GM19023 (cell line): ENCODE results near the gene GRWD1.
A peak's percentile ranks its signal among the peaks of the same experiment; 100 is the strongest.

Source experiments
- ATAC-seq: cut with Tn5 transposase; IDR thresholded peaks from one replicate; pipeline ENCODE4 v1.9.1; 2021; ENCODE audit warnings: mild to moderate bottlenecking, moderate library complexity; ENCODE audit not compliant: unreplicated experiment

GRWD1 gene

DNA sequence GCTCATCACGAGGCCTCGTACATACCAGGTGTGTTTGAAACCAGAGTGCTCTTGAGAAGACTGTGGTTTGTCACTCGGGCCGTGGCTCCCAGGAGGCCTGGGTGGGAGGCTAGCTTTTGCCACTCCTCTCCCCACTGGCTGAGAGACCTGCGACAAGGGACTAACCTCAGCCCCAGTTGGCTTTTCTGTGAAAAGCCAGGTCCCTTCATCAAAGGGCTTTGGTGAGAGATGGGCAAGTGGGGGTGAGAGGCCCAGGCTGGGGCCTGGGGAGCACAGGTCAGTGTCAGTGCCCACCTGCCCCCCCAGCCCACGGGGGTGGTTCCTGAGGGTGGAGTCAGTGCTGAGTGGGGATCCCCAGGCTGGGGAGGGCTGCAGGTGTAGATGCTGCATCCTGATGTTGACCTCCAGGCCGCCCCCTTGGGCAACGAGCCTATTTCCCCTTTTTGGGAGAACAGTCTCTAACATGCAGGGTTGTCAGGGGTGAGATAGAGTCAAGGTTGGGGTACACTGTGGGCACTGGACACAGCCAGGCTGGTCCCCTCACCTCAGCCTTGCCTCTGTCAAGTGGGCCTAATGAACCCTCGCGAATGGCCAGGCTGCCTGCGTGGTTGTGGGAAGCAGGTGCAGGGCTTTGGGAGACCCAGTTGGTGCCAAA lies 10.3 kb downstream of the GRWD1 start:
- no peak for ATAC-seq

DNA sequence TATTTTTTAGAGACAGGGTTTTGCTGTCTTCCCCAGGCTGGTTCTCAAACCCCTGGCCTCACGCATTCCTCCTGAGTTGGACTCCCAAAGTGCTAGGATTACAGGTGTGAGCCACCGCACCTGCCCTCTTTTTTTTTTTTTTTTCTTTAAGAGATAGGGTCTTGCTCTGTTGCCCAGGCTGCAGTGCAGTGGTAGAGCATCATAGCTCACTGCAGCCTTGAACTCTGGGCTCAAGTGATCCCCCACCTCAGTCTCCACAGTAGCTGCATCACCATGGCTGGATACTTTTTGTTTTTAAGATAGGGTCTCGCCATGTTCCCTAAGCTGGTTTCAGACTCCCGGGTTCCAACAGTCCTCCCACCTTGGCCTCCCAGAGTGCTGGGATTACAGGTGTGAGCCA lies 11.1 kb downstream of the GRWD1 start:
- no peak for ATAC-seq

DNA sequence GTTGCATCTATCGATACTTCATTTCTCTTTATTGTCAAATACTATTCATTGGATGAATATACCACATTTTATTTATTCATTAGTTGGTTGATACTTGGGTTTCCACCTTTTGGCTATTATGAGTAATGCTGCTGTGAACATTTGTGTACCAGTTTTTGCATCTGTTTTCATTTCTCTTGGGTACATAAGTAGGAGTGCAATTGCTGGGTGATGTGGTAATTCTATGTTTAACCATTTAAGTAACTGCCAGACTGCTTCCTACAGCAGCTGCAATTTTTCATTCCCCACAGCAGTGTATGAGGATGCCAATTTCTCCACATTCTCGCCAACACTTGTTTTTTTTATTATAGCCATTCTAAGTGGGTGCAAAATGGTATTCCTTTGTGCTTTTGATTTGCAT lies 12.2 kb downstream of the GRWD1 start:
- ATAC-seq, result no peak

DNA sequence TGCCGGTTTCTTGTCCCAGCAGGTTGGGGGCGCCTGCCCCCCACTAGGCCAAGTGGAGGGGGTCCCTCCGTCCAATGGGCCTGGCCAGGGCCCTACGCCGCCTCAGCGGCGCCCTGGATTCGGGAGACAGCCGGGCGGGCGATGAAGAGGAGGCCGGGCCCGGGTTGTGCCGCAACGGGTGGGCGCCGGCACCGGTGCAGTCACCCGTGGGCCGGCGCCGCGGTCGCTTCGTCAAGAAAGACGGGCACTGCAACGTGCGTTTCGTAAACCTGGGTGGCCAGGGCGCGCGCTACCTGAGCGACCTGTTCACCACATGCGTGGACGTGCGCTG lies 15.8 kb downstream of the GRWD1 start:
- ATAC-seq, result no peak

DNA sequence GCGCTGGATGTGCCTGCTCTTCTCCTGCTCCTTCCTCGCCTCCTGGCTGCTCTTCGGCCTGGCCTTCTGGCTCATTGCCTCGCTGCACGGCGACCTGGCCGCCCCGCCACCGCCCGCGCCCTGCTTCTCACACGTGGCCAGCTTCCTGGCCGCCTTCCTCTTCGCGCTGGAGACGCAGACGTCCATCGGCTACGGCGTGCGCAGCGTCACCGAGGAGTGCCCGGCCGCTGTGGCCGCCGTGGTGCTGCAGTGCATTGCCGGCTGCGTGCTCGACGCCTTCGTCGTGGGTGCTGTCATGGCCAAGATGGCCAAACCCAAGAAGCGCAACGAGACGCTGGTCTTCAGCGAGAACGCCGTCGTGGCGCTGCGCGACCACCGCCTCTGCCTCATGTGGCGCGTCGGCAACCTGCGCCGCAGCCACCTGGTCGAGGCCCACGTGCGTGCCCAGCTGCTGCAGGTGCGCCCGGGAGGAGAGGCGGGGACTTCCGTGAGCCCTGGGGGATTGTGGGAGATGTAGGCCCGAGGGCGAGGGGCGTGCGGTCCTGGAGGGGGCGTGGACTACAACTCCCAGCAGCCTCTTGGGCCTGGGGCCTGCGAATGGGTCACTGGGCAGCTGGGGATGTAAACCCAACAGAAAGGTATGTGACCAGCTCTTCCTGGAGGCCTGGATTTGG lies 16.3 kb downstream of the GRWD1 start:
- ATAC-seq, result no peak

DNA sequence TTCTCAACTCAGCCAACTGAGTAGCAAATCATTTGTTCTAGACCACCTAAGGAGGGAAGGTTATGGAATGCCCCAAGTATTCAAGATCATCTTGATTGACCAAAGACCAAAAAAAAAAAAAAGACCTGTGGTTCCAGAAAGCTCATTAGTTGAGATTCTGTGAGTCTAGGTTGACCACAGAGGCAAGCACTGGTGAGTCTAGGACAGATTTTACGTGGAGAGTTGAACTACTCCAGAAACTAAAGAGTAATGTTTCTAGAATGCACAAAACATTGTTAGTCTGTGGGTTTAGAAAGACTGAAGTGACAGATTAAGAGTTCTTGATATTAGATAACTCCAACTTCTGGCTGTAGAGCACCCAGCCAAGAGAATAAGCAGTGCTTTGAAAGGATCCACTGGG lies 19.4 kb downstream of the GRWD1 start:
- ATAC-seq, result no peak

DNA sequence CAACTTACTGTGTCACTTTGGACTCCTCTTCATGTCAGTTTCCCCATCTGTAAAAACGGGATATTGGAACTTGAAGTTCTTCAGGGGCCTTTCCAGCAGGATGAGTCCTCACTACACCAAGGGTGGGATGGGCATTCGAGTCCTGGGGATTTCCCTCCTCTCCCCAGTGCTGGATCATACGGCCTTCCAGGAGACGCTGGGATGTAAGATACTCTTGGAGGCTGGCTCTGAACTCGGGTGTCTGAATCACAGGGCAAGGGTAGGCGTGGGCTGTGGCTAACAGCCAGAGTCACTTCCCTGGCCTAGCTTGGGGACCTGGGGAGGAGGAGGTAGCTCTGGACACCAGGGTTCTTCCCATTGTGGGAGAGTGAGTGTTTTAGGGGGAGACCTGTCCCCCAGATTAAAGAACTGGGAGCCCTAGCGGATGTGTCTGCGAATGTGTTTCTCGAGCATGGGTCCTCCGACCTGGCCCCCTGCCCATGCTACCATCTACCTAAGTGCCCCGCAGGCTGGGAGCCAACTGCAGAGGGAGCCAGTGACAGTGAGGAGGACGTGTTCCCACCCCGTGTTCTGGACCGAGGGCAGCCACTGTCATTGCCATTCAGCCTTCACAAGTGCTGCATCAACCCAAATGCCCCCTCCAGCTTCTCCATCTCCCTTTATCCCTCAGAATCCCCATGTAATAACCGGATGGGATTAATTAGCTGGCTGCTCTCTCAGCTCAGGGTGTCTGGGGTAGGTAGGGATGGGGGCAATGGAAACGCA lies 21.0 kb downstream of the GRWD1 start:
- no peak for ATAC-seq

DNA sequence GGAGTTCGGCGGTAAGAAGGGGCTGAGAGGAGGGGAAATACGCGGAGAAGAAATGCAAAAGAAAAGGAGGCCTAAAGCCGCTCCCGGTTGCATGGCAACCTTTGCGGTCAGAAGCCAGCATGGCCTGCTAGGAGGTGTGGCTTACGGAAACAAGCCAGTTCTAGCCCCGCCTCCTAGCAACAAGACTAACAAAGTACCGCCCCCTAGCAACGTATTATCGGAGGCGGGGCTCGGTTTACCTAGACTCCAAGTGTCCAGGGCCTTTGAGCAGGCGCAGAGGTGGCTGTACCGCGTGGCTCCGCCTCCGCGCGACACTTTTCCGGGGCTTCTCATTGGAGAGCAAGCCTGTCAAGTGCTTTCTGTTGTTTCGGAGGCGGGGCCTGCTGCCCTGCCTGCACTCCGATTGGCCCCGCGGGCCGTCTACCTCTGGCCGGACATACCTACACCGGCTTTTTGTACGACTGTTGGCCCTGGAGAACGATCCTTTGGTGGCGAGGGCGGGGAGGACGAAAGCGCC lies 23.0 kb downstream of the GRWD1 start:
- ATAC-seq, result peak; percentile 90

DNA sequence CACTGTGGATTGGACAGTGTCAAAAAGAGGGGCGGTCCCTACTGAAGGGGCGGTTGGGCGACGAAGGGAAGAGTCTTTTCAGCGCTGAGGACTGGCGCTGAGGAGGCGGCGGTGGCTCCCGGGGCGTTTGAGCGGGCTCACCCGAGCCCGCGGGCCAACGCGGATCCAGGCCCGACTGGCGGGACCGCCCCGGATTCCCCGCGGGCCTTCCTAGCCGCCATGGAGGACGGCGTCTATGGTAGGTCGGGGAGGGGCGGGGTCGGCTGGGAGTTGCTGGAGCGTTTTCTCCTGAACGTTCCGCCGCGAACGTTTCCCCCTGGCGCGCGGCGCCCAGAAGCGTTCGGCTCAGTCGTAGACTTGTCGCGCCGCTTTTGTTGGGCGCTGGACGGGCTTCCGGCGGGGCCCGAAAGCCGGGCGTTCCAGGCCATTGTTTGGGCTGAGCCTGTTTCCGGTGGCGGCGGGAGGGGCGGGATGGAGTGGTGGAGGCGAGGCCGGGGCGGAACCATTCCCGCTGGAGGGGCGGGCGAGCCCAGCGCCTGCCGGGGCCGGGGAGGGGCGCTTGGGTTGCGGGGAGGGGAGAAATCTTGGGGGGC lies 23.6 kb downstream of the GRWD1 start, which contains the start of gene CYTH2:
Gene CYTH2, plus strand, starts transcription at position 81 of the 593 bp plus-strand sequence. Its CDS starts 139 bp downstream, at position 220.
- ATAC-seq, result peak; percentile 21

DNA sequence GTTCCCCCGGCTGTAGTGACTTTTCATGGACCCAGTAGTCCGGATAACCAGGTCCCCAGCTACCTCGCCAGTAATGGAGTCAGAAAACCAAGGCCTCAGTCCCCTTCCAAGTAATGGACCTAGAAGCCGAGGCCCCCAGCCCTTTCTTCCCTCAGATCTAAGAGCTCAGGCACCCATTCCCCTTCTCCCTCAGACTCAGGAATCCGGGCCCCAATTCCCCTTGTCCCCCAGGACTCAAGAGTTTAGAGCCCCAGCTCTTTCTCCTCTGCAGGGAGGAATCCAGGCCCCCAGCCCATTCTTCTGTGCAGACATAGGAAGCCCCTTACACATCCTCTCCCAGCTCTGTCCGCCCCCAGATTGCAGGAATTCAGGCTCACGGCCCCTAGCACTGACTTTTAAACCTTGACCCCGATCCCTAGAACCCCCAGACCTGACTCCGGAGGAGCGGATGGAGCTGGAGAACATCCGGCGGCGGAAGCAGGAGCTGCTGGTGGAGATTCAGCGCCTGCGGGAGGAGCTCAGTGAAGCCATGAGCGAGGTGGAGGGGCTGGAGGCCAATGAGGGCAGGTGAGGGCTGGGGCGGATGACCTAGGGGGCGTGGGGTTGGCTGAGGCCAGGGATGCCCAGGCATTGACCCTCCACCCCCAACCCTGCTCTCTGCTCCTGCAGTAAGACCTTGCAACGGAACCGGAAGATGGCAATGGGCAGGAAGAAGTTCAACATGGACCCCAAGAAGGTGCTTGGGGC lies 24.3 kb downstream of the GRWD1 start:
- ATAC-seq, result no peak

DNA sequence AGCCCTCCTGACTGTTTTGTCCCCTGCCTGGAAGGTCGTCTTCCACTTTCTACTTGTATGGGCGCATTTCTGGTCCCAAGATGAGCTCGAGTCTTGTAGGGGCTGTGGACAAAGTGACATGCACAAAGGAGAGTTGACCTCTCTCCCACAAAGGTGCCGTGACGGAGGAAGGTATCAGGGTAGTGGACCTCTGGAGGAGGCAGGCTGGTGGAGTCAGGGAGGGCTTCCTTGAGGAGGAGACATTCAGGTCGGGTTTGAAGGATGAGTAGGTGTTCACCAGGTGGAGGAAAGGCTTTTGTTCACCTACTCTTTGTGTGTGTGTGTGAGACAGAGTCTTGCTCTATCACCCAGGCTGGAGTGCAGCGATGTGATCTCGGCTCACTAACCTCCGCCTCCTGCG lies 25.1 kb downstream of the GRWD1 start:
- ATAC-seq, result no peak

DNA sequence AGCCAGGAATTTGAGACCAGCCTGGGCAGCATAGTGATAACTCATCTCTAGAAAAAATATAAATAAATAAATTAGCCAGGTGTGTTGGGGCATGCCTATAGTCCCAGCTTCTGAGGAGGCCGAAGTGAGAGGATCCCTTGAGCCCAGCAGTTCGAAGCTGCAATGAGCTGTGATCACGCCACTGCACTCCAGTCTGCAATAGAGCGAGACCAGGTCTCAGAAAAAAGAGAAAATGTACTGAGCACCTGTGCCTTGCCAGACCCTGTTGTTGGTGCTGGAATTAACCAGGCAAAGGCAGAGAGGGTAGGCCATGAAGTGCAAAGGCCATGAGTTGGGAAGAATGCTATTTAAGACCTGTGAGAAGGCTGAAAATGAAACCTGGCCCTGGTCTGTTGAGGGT lies 26.1 kb downstream of the GRWD1 start:
- ATAC-seq, result no peak

DNA sequence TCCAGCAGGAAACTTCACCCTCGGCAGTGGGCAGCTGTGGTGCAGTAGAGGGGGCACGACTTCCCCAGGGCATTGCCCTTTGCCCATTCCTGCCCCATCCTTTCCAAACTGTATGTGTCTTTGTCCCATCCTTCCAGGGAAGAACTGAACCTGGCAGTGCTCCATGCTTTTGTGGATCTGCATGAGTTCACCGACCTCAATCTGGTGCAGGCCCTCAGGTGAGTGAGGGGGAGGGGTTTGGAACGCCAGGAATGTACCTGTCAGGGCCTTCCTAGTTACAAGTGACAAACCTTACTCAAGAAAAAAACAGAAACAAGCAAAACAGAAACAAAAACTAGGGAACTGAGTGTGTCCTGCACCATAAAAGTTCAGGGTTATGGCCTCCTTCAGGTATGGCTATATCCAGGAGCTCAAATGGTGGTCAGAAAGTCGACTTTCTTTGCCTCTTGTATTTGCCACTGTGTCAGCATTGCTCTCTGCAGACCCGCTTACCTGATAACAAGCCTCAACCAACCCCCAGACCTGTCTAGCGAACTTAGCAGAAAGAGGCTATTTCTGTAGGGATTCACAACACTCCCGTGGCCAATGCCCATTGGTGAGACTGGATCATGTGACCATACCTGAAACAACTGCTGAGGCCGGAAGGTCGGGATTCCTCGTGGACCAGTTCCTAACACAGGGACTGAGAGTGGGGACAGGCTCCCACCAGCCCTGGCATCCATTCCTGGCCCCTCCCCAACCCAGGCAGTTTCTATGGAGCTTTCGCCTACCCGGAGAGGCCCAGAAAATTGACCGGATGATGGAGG lies 27.6 kb downstream of the GRWD1 start:
- ATAC-seq, result no peak

DNA sequence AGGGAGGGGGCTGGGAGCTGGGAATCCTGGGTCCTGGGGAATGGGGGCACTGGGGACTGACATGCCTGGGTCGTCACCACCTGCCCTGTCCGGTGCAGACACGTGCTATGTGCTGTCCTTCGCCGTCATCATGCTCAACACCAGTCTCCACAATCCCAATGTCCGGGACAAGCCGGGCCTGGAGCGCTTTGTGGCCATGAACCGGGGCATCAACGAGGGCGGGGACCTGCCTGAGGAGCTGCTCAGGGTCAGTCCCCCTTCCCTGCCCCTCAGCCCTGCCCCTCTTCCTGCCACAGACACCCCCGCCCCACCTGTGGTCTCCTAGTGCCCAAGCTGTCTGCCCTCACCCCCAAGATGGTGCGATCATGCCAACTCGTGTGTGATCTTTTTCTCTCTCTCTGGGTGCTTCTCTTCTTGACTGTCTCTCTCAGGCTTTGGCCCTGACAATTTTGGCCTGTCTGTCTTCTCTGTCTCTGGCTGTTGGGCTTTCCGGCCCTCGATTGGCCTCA lies 28.4 kb downstream of the GRWD1 start:
- ATAC-seq, result no peak

DNA sequence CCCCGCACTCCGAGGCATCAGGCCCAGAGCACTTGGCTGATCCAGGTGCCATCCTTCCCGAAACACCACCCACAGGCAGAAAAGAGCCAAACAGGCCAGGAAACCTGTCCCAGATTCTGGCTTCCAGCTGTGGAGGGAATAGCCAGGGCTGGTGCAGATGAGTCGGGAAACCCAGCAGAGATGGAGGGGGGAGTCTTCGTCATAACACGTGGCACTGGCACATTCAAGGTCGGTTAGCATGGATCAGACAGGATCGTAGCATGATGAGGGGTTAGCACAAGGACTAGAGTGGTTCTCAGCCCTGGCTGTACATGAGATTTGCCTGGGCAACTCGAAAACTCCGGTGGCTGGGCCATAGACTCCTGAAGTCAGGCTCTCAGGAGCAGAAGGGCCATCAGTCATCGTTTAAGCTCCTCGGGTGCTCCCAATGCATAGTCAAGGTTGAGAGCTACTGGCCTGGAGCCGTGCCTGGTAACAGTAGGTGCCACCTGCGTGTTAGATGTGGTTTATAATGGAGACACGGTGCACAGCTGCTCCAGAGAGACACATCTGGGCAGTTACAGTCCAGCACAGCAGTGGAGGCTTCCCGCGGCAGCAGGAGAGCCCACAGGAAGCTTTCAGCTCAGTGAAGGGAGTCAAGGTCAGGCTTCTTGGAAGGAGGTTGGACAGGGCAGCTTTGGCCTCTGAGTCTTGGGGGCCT lies 29.7 kb downstream of the GRWD1 start:
- ATAC-seq, result no peak

DNA sequence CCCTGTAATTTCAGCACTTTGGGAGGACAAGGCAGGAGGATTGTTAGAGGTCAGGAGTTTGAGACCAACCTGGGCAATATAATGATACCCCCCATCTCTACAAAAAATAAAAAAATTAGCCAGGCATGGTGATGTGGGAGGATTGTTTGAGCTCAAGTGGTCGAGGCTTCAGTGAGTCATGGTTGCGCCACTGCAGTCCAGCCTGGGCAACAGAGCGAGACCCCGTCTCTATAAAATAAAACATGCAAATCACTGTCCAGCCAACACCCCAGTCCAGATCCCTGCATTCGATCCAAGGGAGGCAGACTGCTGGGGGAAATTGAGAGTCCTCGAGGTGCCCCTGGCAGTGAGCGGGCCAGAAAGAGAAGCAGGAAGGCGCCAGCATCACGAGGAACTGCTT lies 30.4 kb downstream of the GRWD1 start:
- ATAC-seq, result no peak

DNA sequence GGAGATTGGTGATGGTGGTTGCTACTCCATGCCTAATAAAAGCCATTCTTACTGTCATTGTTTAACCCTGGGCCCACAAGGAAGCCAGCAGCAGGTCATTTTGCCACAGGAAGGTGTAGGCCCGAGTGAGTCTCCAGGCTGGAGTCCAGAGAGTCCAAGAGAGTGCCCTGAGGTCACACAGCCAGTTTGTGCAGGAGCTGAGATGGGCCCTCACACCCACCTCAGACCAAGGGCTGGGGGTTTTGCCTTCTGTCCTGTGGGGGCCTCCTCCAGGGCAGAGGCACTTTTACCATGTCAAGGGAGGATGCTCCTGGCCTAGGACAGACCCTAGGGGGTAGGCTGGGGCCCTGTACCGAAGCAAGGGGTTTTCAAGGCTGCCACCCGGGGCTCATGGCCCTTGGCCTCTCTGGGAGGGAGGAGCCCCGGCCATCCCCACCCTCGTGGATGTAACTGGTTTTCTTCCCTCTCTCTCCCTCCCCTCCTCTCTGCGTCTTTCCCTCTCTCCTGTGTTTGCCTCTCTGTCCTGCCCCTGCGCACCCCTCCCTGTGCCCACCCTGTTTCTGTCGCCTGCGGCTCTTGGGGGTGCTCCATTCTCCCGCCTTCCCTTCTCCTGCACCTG lies 31.4 kb downstream of the GRWD1 start:
- ATAC-seq, result no peak

DNA sequence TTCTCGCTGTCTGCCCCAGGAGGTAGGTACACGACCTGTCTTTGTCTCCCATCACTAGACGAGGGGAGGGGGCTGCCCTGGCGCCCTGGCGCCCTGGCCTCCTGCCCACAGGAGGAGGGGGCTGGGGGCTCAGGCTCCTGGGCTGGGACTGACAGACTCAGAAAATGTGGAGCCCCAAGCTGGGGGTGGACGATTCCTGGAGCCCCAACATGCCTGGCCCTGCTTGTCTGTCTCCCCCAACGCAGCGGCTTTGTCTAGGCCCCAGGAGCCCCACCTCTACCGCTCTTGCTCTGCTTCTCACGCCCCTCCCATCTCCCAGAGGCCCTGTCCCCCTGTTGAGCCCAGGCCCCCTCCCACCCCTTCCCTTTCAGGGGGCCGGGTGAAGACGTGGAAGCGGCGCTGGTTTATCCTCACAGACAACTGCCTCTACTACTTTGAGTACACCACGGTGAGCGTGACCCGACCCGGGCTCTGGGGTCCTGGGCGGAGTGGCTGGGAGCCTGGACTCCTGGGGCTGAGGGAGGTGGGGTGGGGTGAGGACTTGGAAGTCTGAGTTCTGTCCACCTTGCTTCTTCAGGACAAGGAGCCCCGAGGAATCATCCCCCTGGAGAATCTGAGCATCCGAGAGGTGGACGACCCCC lies 32.0 kb downstream of the GRWD1 start:
- no peak for ATAC-seq
